Lower leg skin (tissue), 4 donors: ENCODE results near the gene SLC4A4. TPM values are rescaled to one million over a fixed set of nuclear protein-coding genes. Genes with fewer than 3 reads are reported as not detected.

Source experiments
- DNase-seq, 2 donors: peaks; one replicate each; pipeline ENCODE4 v3.0.0-alpha.2; 2019; ENCODE audit warnings: low spot score in 2 of 2
- H3K4me3 ChIP-seq: fragments of 200-600 bp; sonication (generic); 2 replicates; pipeline ENCODE4 v1.5.1; 2017; ENCODE audit warnings: mild to moderate bottlenecking, low read depth; ENCODE audit not compliant: poor library complexity, severe bottlenecking
- CTCF ChIP-seq, 3 donors: fragments of 450-650 bp; IDR thresholded peaks; one replicate each; pipeline ENCODE4 v1.5.1; 2016; ENCODE audit warnings: antibody characterized with exemption in 3 of 3, mild to moderate bottlenecking in 3 of 3, moderate library complexity in 2 of 3
- POLR2A ChIP-seq, 2 donors: fragments of 450-650 bp; IDR thresholded peaks; one replicate each; pipeline ENCODE4 v1.6.1; 2016 to 2017; ENCODE audit warnings: antibody characterized with exemption in 2 of 2, mild to moderate bottlenecking in 1 of 2, moderate library complexity in 1 of 2
- WGBS, 2 donors: methylation state at CpG; one replicate each; pipeline ENCODE4 v1.1.5; 2018; 5-methylcytosine and 5-hydroxymethylcytosine counted together
- intact Hi-C: fragments of 100-400 bp; cut with DNase I; formaldehyde crosslinking; loops from one replicate; pipeline ENCODE4 v1.15.0; 2023; ENCODE audit warnings: low total_unique reads
- total RNA-seq, 4 donors: library from RNA; depleted of rRNA; stranded (reverse); fragments of >200 nt; gene quantifications; one replicate each; pipeline ENCODE4 v1.1.0, GENCODE V29; 2016

The SLC4A4 gene
- total RNA-seq, 4 donors from 2014 or later: 0.25 to 0.51 (median 0.47) TPM

DNA sequence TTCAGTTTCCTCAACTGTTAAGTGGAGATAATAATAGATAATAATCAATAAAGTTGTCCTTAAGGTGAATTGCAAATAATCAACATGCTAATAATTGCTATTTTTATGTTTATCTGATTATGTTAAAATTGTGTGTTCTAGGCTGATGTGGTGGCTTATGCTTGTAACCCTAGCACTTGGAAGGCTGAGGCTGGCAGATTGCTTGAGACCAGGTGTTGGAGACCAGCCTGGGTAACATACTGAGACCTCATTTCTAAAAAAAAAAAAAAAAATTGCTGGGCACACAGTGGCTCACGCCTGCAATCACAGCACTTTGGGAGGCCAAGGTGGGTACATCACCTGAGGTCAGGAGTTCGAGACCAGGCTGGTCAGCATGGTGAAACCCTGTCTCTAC is 269.9 kb downstream of the SLC4A4 start:
- no peak overlapping the region for H3K4me3 ChIP-seq
- WGBS, 2 donors: 40 to 78% methylated on average over 2 of the region's 2 CpGs
- intact Hi-C loops: no loop called here
- TF ChIP-seq POLR2A (IDR thresholded peaks at IDR 0.05) (no peak), CTCF (IDR thresholded peaks at IDR 0.05) (no peak)
- no peak for DNase-seq

- TF ChIP-seq CTCF (IDR thresholded peaks at IDR 0.05) (no peak), POLR2A (IDR thresholded peaks at IDR 0.05) (no peak)
- no peak for DNase-seq
- intact Hi-C loops: no loop called here
- 75 to 82% methylated on average over 2 of the region's 2 CpGs for WGBS, 2 donors
- no peak overlapping the region for H3K4me3 ChIP-seq
Measured at GRCh38 chr4:71609167-71609566, 270.3 kb downstream of the SLC4A4 start.

DNA sequence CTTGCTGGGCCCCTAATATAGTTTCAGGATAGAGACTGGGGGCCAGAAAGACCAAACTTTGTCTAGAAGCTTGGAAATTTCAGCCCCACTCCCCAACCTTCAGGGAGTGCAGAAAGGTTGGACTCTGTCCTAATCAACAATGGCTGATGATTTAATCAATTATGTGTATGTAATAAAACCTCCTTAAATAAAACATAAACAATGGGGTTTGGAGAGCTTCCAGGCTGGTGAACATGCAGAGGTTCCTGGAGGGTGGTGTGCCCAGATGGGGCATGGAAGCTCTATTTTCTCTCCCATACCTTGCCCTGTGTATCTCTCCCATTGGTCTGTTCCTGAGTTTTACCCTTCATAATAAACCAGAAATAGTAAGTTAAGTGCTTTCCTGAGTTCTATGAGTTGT is 270.8 kb downstream of the SLC4A4 start:
- no peak for TF ChIP-seq CTCF (IDR thresholded peaks at IDR 0.05)
- intact Hi-C loops: no loop called here

GRCh38 chr4:71614621-71615020 is 275.8 kb downstream of the SLC4A4 start:
- WGBS, 2 donors: 85 to 93% methylated on average over 2 of the region's 2 CpGs
- no peak for DNase-seq
- no peak overlapping the region for H3K4me3 ChIP-seq
- intact Hi-C loops: no loop called here
- TF ChIP-seq CTCF (IDR thresholded peaks at IDR 0.05) (no peak), POLR2A (IDR thresholded peaks at IDR 0.05) (no peak)

More for the DNA sequence above, 270.8 kb downstream of the SLC4A4 start:
- H3K4me3 ChIP-seq: no peak overlapping the region
- no peak for DNase-seq

GRCh38 chr4:71616168-71616811 is 277.5 kb downstream of the SLC4A4 start:
- 81 to 90% methylated on average over 3 of the region's 3 CpGs for WGBS, 2 donors
- no peak overlapping the region for H3K4me3 ChIP-seq
- no peak for DNase-seq
- intact Hi-C loops: no loop called here
- TF ChIP-seq CTCF (IDR thresholded peaks at IDR 0.05) (no peak), POLR2A (IDR thresholded peaks at IDR 0.05) (no peak)
